ENCODE results near the gene RPL10.

The RPL10 gene

DNA sequence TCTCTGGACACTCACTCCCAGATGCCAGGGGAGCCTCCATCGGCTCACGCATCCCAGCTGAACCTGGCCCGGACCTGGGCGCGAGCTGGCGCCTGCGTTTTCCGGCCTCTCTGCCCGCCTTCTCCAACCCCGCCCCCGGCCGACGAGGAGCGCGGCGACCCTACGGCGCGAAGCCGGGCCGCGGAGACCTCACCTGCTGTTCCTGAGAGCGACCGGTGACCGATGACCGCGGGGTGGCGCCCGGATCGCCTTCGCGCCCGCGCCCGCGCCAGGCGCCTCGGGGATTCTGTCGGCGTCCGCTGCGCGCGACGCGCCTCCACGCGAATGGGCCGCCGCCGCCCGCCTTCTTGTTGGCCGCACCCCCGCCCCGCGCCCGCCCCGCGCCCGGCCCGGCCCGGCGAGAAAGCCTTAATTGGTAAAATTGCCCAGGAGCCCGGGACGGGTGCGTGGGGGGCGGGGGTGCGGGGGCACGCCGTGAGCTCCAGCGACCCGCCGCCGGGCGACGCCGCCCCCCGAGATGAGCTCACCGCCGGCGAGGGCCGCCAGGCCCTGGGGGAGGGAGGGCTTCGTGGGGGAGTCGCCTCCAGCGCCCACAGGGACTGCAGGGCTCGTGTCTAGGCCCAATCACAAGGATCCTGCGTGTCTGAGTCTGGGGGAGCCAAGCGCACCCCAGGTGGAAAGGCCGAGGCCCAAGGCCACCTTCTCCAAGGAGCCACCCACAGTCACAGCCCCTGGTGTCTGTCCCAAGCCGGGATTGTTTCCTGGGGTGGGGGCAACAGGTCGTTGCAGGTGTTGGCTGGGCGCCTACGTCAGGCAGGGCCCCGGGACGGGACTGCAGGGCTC is 23.6 kb upstream of the RPL10 start, which contains the start of gene FLNA:
Gene FLNA, minus strand, starts transcription at position 322 of the 843 bp plus-strand sequence. CDS start 3,389 bp downstream, outside the sequence.
- peak within 1 kb of the TSS; percentile 51 for H3K4me3 ChIP-seq (ENCODE audit: low read depth, low read length)
- no peak for DNase-seq (ENCODE audit: low read depth)

DNA sequence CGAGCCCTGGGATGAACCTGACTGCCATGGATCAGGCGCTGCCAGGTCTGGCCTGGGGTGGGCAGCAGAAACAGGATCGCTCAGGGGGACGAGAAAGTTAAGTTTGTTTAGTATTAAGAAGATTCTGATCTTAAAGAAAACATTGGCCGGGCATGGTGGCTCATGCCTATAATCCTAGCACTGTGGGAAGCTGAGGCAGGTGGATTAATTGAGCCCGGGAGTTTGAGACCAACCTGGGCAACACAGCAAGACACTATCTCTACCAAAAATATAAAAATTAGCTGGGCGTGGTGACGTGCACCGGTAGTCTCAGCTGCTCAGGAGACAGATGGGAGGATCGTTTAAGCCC is 23.0 kb upstream of the RPL10 start:
- no peak for DNase-seq (ENCODE audit: low read depth)
- in situ Hi-C loops (cut with HindIII; ENCODE audit: low sequenced_read_pairs), result no loop called here
- H3K4me3 ChIP-seq (ENCODE audit: low read depth, low read length), result peak overlapping the region; percentile 31
- TF ChIP-seq, protein P1, sequence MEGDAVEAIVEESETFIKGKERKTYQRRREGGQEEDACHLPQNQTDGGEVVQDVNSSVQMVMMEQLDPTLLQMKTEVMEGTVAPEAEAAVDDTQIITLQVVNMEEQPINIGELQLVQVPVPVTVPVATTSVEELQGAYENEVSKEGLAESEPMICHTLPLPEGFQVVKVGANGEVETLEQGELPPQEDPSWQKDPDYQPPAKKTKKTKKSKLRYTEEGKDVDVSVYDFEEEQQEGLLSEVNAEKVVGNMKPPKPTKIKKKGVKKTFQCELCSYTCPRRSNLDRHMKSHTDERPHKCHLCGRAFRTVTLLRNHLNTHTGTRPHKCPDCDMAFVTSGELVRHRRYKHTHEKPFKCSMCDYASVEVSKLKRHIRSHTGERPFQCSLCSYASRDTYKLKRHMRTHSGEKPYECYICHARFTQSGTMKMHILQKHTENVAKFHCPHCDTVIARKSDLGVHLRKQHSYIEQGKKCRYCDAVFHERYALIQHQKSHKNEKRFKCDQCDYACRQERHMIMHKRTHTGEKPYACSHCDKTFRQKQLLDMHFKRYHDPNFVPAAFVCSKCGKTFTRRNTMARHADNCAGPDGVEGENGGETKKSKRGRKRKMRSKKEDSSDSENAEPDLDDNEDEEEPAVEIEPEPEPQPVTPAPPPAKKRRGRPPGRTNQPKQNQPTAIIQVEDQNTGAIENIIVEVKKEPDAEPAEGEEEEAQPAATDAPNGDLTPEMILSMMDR (IDR thresholded peaks at IDR 0.05; ENCODE audit: low read depth, low read length, missing control alignments), result no peak

More for the DNA sequence above, 23.6 kb upstream of the RPL10 start, which contains the start of gene FLNA:
- TF ChIP-seq, protein P1 (IDR thresholded peaks at IDR 0.05; ENCODE audit: low read depth, low read length, missing control alignments), result no peak
- in situ Hi-C loops (cut with HindIII; ENCODE audit: low sequenced_read_pairs), result no loop called here

DNA sequence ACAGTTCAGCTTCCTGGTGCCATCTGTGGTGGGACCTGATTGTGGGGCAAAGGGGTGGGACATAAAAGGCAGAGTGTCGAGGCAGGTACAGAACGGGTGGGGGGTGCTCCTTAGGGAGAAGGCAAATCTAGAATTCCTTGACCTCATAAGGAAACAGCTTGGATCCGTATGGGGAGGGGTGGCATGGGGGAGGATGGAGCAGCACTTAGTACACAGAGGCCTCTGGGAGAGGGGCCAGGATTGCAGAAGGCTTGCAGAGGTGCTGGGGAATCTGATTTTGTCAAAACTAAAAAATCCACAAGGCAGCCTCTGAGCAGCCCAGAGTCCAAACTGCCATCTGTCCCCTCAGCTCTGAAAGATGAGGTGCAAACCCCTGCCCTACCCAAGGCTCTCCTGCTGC is 21.4 kb upstream of the RPL10 start:
- TF ChIP-seq, protein P1 (IDR thresholded peaks at IDR 0.05; ENCODE audit: low read depth, low read length, missing control alignments), result no peak
- in situ Hi-C loops (cut with HindIII; ENCODE audit: low sequenced_read_pairs), result no loop called here
- no peak overlapping the region for H3K4me3 ChIP-seq (ENCODE audit: low read depth, low read length)

DNA sequence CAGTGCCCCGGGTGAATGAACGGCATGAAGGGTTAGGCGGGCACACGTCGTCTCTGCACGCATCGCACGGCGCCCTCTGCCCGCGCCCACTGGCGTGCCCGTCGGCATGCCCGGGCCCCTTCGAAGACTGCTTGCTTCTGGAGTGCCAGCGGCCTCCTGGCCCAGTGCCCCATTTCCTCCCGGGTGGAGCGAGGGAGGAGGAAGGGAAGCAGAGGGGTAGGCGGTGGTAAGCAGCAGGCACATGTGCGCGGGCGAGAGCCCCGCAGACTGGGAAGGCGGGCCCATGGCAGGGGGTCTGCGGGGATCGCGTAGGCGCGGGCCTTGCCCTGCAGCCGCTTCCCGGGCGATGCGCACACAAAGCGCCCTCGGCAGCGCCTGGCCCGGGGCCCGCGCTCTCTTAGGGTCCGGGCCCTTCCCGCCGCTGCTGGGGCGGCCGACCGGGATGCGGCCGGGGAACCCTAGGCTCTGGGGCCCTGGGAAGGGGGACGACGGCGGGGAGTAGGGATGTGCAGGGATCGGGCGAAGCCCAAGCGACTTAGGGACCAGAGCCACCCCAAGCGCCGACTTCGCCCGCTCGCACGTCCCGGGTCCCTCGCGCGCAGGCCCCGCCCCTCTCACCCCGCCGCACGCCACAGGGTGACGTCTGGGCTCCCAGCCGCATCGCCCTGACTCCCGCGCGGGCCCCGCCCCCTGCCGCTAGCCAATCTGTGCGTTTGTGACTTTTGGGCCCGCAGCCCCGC is 19.9 kb upstream of the RPL10 start:
- TF ChIP-seq, protein P1 (IDR thresholded peaks at IDR 0.05; ENCODE audit: low read depth, low read length, missing control alignments), result no peak
- in situ Hi-C loops (cut with HindIII; ENCODE audit: low sequenced_read_pairs), result no loop called here
- H3K4me3 ChIP-seq (ENCODE audit: low read depth, low read length), result peak overlapping the region; percentile 41
- no peak for DNase-seq (ENCODE audit: low read depth)

More for the DNA sequence above, 21.4 kb upstream of the RPL10 start:
- no peak for DNase-seq (ENCODE audit: low read depth)

DNA sequence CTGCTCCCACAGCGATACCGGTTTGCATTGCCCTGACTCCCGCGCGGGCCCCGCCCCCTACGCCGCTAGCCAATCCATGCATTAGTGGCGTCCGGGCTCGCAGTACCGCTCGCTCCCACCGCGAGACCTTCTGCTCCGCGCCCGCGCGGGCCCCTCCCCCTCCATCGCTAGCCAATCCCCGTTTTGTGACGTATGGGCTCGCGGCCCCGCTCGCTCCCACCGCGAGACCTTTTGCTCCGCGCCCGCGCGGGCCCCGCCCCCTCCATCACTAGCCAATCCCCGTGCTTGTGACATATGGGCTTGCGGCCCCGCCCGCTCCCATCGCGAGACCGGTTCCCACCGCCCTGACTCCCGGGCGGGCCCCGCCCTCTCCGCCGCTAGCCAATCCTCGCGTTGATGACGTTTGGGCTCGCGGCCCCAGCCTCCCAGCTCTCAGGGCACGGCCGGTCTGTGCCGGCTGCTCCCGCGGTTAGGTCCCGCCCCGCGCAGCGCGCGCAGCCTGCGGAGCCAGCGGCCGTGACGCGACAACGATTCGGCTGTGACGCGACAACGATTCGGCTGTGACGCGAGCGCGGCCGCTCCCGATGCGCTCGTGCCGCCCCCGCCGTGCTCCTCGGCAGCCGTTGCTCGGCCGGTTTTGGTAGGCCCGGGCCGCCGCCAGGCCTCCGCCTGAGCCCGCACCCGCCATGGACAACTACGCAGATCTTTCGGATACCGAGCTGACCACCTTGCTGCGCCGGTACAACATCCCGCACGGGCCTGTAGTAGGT is 19.2 kb upstream of the RPL10 start, which contains the start of gene EMD:
Gene EMD, plus strand, starts transcription at position 497 of the 770 bp plus-strand sequence. Its CDS starts 190 bp downstream, at position 687.
- TF ChIP-seq, protein P1 (IDR thresholded peaks at IDR 0.05; ENCODE audit: low read depth, low read length, missing control alignments), result no peak
- in situ Hi-C loops (cut with HindIII; ENCODE audit: low sequenced_read_pairs), result no loop called here
- DNase-seq (ENCODE audit: low read depth), result peak; percentile 90
- peak within 1 kb of the TSS; percentile 71 for H3K4me3 ChIP-seq (ENCODE audit: low read depth, low read length)

DNA sequence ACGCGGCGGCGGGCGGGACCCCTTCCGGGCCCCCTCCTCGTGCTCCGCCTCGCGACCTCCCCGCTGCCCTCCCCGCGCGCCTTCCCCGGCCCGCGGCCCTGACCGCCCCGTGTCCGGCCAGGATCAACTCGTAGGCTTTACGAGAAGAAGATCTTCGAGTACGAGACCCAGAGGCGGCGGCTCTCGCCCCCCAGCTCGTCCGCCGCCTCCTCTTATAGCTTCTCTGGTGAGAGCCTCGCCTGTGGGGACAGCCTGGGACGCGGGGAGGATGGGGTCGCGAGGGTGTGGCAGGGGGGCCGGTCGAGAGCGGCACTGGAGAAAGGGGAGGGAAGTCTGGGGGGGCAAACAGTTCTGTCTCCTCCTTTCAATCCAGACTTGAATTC is 18.6 kb upstream of the RPL10 start:
- H3K4me3 ChIP-seq (ENCODE audit: low read depth, low read length), result peak overlapping the region; percentile 71
- DNase-seq (ENCODE audit: low read depth), result no peak
- in situ Hi-C loops (cut with HindIII; ENCODE audit: low sequenced_read_pairs), result no loop called here
- TF ChIP-seq, protein P1 (IDR thresholded peaks at IDR 0.05; ENCODE audit: low read depth, low read length, missing control alignments), result no peak
